ENCODE results near the gene PSMD9. TPM values are rescaled to one million over a fixed set of nuclear protein-coding genes. Genes with fewer than 3 reads are reported as not detected.
"Not testable (repeated sequence)": the region's sequence is repeated elsewhere in the genome, so short reads cannot be mapped to it uniquely, and the experiment has no call there.

PSMD9 gene
- total and polyA plus RNA-seq, 12 donors = 13.6 to 117 (median 34.4) TPM

DNA sequence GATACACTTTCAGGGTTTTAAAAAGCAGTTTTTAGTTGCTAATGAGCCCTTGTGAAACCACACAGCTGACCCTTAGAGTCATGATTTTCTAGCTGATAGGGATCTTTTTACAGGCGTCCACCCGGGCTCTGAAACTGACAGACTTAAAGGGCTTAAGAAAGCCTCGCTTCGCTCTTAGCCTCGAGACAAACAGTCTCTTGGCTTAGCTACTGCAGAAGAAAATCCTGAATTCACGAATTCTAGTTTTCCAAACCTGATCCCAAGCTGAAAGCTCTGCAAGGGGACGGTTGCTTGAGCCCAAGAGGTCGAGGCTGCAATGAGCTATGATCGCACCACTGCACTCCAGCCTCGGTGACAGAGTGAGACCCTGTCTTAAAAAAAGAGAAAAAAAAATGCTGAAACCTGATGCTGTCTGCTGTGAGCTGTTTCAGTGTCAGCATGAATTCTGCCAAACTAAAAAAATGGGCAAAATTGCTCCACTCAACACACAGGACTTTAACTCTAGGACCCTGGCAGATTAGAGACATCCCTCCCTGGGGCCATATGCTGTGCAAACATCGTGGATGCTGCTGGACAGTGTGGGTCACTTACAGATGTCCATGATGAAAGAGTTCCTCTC, 26.8 kb upstream of the PSMD9 start:
- intact Hi-C loops (cut with DNase I) = no loop called here
- Histone ChIP-seq H3K4me3 (no peak overlapping the region), H3K27ac (peak overlapping the region in 2 of 10 donors; percentile 4 to 29), H3K4me1 (peaks cover 5 to 20% (median 10%) of the 10 kb centered on the region in 9 donors), H3K36me3 (no peaks in the 10 kb centered on the region), H3K9me3 (no peaks in the 10 kb centered on the region), H3K27me3 (no peaks in the 10 kb centered on the region)
- 42 to 43% methylated on average over 11 of the region's 11 CpGs for WGBS, 2 donors
- ATAC-seq = no peak
- DNase-seq = no peak
- TF ChIP-seq, protein P1, sequence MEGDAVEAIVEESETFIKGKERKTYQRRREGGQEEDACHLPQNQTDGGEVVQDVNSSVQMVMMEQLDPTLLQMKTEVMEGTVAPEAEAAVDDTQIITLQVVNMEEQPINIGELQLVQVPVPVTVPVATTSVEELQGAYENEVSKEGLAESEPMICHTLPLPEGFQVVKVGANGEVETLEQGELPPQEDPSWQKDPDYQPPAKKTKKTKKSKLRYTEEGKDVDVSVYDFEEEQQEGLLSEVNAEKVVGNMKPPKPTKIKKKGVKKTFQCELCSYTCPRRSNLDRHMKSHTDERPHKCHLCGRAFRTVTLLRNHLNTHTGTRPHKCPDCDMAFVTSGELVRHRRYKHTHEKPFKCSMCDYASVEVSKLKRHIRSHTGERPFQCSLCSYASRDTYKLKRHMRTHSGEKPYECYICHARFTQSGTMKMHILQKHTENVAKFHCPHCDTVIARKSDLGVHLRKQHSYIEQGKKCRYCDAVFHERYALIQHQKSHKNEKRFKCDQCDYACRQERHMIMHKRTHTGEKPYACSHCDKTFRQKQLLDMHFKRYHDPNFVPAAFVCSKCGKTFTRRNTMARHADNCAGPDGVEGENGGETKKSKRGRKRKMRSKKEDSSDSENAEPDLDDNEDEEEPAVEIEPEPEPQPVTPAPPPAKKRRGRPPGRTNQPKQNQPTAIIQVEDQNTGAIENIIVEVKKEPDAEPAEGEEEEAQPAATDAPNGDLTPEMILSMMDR (IDR thresholded peaks at IDR 0.05) = no peak

DNA sequence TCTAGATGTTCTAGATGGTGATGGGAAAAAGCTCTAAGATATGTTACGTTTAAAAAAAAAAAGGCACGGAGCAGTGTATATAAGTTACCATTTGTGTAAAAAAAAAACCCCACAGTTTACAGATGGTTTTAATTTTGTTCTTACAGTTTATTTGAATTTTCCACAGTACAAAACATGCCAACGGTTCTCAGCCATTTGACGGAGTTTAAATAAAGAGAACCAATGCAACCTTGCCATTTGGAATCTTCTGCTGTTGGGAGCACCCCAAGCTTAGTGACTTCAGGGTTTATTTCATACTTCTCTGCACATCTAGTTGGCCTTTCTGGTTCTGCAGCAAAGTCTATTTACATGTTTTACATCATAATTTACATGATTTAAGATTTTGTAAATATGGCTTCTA, 22.3 kb upstream of the PSMD9 start:
- Histone ChIP-seq H3K9me3 (no peaks in the 10 kb centered on the region), H3K27ac (no peak overlapping the region), H3K4me3 (no peak overlapping the region), H3K36me3 (no peaks in the 10 kb centered on the region), H3K4me1 (no peaks in the 10 kb centered on the region), H3K27me3 (no peaks in the 10 kb centered on the region)
- ATAC-seq (no peak), DNase-seq (no peak)
- 85 to 90% methylated on average over 4 of the region's 4 CpGs for WGBS, 2 donors
- TF ChIP-seq, protein P1 (IDR thresholded peaks at IDR 0.05) = no peak
- intact Hi-C loops (cut with DNase I) = no loop called here

DNA sequence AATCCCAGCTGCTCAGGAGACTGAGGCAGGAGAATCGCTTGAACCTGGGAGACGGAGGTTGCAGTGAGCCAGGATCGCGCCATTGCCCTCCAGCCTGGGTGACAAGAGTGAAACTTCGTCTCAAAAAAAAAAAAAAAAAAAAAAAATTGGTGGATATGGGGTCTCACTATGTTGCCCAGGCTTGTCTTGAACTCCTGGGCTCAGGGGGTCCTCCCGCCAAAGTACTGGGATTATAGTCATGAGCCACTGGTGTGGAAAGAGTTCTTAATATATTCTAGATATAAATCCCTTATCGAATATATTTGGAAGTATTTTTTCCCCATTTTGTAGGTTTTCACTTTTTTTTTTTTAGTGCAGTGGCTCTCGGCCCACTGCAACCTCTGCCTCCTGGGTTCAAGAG, 19.4 kb upstream of the PSMD9 start:
- peaks cover 0 to 17% (median 0%) of the 10 kb centered on the region in 9 donors for H3K4me1 ChIP-seq
- H3K27me3 ChIP-seq; H3K27ac ChIP-seq; H3K36me3 ChIP-seq; DNase-seq; ATAC-seq; H3K9me3 ChIP-seq; H3K4me3 ChIP-seq; intact Hi-C loops (cut with DNase I): not testable (repeated sequence)
- WGBS, 2 donors = 93 to 96% methylated on average over 8 of the region's 8 CpGs

DNA sequence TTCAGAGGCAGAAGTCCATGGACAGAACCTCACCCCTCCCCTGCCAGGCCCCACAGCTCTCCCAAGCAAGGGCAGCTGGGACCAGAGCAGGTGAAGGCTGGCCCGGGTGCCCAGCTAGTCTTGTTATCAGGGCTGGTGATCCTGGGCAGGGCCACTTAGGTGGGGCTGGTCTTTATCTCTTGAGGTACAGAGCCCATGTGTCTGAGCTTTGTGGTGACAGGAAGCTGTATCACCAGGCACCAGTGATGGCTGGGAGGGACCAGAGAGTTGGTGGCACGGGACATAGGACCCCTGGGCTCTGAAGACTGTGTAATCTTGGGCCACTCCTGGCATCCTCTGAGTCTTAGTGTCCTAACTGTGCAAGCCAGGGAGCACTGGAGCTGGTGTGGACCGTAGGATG, 17.1 kb upstream of the PSMD9 start:
- no peaks in the 10 kb centered on the region for H3K27me3 ChIP-seq
- no peak overlapping the region for H3K4me3 ChIP-seq
- H3K27ac ChIP-seq = no peak overlapping the region
- intact Hi-C loops (cut with DNase I) = no loop called here
- WGBS, 2 donors = 73 to 77% methylated on average over 3 of the region's 3 CpGs
- ATAC-seq (no peak), DNase-seq (no peak)
- TF ChIP-seq, protein P1 (IDR thresholded peaks at IDR 0.05) = no peak
- no peaks in the 10 kb centered on the region for H3K36me3 ChIP-seq
- peaks cover 0 to 27% (median 0%) of the 10 kb centered on the region in 9 donors for H3K4me1 ChIP-seq
- H3K9me3 ChIP-seq = no peaks in the 10 kb centered on the region

DNA sequence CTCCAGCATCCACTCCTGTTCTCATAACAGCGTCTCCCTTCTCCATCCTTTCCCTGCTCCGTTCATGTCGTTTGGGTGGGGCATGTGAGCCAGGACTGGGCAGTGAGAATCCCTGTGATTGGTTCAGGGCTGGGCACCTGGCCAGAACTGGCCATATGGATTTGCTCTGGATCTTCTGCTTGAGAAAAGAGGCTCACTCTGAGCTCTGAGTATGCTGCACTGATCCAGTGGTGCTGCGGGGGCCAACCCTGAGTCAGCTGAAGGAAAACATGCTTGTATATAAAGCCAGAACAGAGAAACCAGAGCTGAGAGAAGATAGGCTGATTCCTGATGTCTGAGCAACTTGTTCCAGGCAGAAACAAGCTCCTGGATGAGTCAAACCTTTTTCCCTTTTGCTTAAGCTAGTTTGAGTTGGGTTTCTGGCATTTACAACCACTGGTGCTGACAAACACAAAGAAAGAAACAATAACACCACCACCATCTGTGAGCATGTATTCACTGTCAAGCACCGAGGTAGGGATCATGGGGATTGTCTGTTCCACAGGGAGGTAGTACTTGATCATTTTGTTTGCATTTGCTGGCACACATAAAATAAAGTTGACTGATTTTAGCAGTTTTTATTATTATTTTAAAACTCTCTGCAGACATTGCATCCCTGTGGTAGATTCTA, 15.9 kb upstream of the PSMD9 start:
- TF ChIP-seq, protein P1 (IDR thresholded peaks at IDR 0.05) = no peak

More for the DNA sequence above, 15.9 kb upstream of the PSMD9 start:
- Histone ChIP-seq H3K27me3 (no peaks in the 10 kb centered on the region), H3K36me3 (no peaks in the 10 kb centered on the region), H3K9me3 (no peaks in the 10 kb centered on the region), H3K27ac (no peak overlapping the region), H3K4me3 (no peak overlapping the region), H3K4me1 (peaks cover 0 to 27% (median 0%) of the 10 kb centered on the region in 9 donors)
- DNase-seq (peak; percentile 9 to 25), ATAC-seq (peak in 5 of 8 donors; percentile 17 to 75 (median 31))
- 27 to 35% methylated on average over 5 of the region's 5 CpGs for WGBS, 2 donors
- intact Hi-C loops (cut with DNase I) = no loop called here

All from heart right ventricle (tissue), 16 donors.